Measurements from ENCODE around the gene RNF180.
"Not testable (repeated sequence)": the region's sequence is repeated elsewhere in the genome, so short reads cannot be mapped to it uniquely, and the experiment has no call there.

RNF180 gene

GRCh38 chr5:64273276-64273675, 107.6 kb downstream of the RNF180 start:
- peaks cover 4% of the 10 kb centered on the region for H3K4me1 ChIP-seq (ENCODE audit: control insufficient read depth, insufficient read depth, low read length, poor library complexity, severe bottlenecking)
- H3K27ac ChIP-seq (ENCODE audit: low read depth, low read length, severe bottlenecking), result no peak overlapping the region
- no peaks in the 10 kb centered on the region for H3K9me3 ChIP-seq (ENCODE audit: control insufficient read depth, low read length)
- 46 to 50% methylated on average over 1 of the region's 1 CpG for WGBS, 2 experiments (ENCODE audit: insufficient coverage in 2 of 2)
- no peaks in the 10 kb centered on the region for H3K36me3 ChIP-seq (ENCODE audit: control insufficient read depth, insufficient read depth, low read length)
- no peak overlapping the region for H3K4me3 ChIP-seq (ENCODE audit: extremely low read depth, insufficient read depth, low read length, poor library complexity, severe bottlenecking)

- WGBS, 2 experiments (ENCODE audit: insufficient coverage in 2 of 2), result 87 to 90% methylated on average over 6 to 7 of the region's 8 CpGs
- no peaks in the 10 kb centered on the region for H3K4me1 ChIP-seq (ENCODE audit: control insufficient read depth, insufficient read depth, low read length, poor library complexity, severe bottlenecking)
Measured at GRCh38 chr5:64285188-64286130, 119.8 kb downstream of the RNF180 start.

GRCh38 chr5:64286381-64286780, 120.7 kb downstream of the RNF180 start:
- H3K4me3 ChIP-seq (ENCODE audit: extremely low read depth, insufficient read depth, low read length, poor library complexity, severe bottlenecking), result no peak overlapping the region
- H3K36me3 ChIP-seq (ENCODE audit: control insufficient read depth, insufficient read depth, low read length), result no peaks in the 10 kb centered on the region
- H3K4me1 ChIP-seq (ENCODE audit: control insufficient read depth, insufficient read depth, low read length, poor library complexity, severe bottlenecking), result no peaks in the 10 kb centered on the region
- 60% methylated on average over 1 of the region's 1 CpG; no CpG with 5 or more reads in 1 of the 2 experiments for WGBS, 2 experiments (ENCODE audit: insufficient coverage in 2 of 2)
- H3K9me3 ChIP-seq (ENCODE audit: control insufficient read depth, low read length), result no peaks in the 10 kb centered on the region
- no peak overlapping the region for H3K27ac ChIP-seq (ENCODE audit: low read depth, low read length, severe bottlenecking)

More at GRCh38 chr5:64285188-64286130, 119.8 kb downstream of the RNF180 start:
- Histone ChIP-seq H3K27ac (ENCODE audit: low read depth, low read length, severe bottlenecking) (no peak overlapping the region), H3K9me3 (ENCODE audit: control insufficient read depth, low read length) (peaks cover 4% of the 10 kb centered on the region), H3K36me3 (ENCODE audit: control insufficient read depth, insufficient read depth, low read length) (no peaks in the 10 kb centered on the region), H3K4me3 (ENCODE audit: extremely low read depth, insufficient read depth, low read length, poor library complexity, severe bottlenecking) (no peak overlapping the region)

- not testable (repeated sequence) for H3K4me3 ChIP-seq (ENCODE audit: extremely low read depth, insufficient read depth, low read length, poor library complexity, severe bottlenecking); H3K36me3 ChIP-seq (ENCODE audit: control insufficient read depth, insufficient read depth, low read length); H3K27ac ChIP-seq (ENCODE audit: low read depth, low read length, severe bottlenecking); H3K9me3 ChIP-seq (ENCODE audit: control insufficient read depth, low read length)
- 82 to 88% methylated on average over 1 of the region's 2 CpGs for whole genome bisulfite sequencing, 2 experiments (ENCODE audit: insufficient coverage in 2 of 2)
- peaks cover 18% of the 10 kb centered on the region for H3K4me1 ChIP-seq (ENCODE audit: control insufficient read depth, insufficient read depth, low read length, poor library complexity, severe bottlenecking)
Measured at GRCh38 chr5:64288496-64288895, 122.9 kb downstream of the RNF180 start.

GRCh38 chr5:64292611-64293215, 127.1 kb downstream of the RNF180 start:
- WGBS, 2 experiments (ENCODE audit: insufficient coverage in 2 of 2), result 80 to 100% methylated on average over 1 to 2 of the region's 3 CpGs
- Histone ChIP-seq H3K4me3 (ENCODE audit: extremely low read depth, insufficient read depth, low read length, poor library complexity, severe bottlenecking) (no peak overlapping the region), H3K4me1 (ENCODE audit: control insufficient read depth, insufficient read depth, low read length, poor library complexity, severe bottlenecking) (peaks cover 18% of the 10 kb centered on the region), H3K9me3 (ENCODE audit: control insufficient read depth, low read length) (no peaks in the 10 kb centered on the region), H3K27ac (ENCODE audit: low read depth, low read length, severe bottlenecking) (peak overlapping the region; percentile 52), H3K36me3 (ENCODE audit: control insufficient read depth, insufficient read depth, low read length) (no peaks in the 10 kb centered on the region)

GRCh38 chr5:64295101-64295500, 129.5 kb downstream of the RNF180 start:
- Histone ChIP-seq H3K4me3 (ENCODE audit: extremely low read depth, insufficient read depth, low read length, poor library complexity, severe bottlenecking) (no peak overlapping the region), H3K9me3 (ENCODE audit: control insufficient read depth, low read length) (no peaks in the 10 kb centered on the region), H3K4me1 (ENCODE audit: control insufficient read depth, insufficient read depth, low read length, poor library complexity, severe bottlenecking) (peaks cover 18% of the 10 kb centered on the region), H3K36me3 (ENCODE audit: control insufficient read depth, insufficient read depth, low read length) (no peaks in the 10 kb centered on the region), H3K27ac (ENCODE audit: low read depth, low read length, severe bottlenecking) (no peak overlapping the region)
- WGBS, 2 experiments (ENCODE audit: insufficient coverage in 2 of 2), result 57 to 100% methylated on average over 1 of the region's 1 CpG

- WGBS, 2 experiments (ENCODE audit: insufficient coverage in 2 of 2), result 67 to 90% methylated on average over 1 of the region's 1 CpG
- H3K9me3 ChIP-seq (ENCODE audit: control insufficient read depth, low read length), result no peaks in the 10 kb centered on the region
Measured at GRCh38 chr5:64298586-64298985, 132.9 kb downstream of the RNF180 start.

GRCh38 chr5:64299805-64300204, 134.2 kb downstream of the RNF180 start:
- WGBS, 2 experiments (ENCODE audit: insufficient coverage in 2 of 2), result 80 to 84% methylated on average over 1 to 2 of the region's 2 CpGs
- H3K9me3 ChIP-seq (ENCODE audit: control insufficient read depth, low read length), result no peaks in the 10 kb centered on the region
- H3K4me1 ChIP-seq (ENCODE audit: control insufficient read depth, insufficient read depth, low read length, poor library complexity, severe bottlenecking), result no peaks in the 10 kb centered on the region
- H3K4me3 ChIP-seq (ENCODE audit: extremely low read depth, insufficient read depth, low read length, poor library complexity, severe bottlenecking), result no peak overlapping the region
- H3K36me3 ChIP-seq (ENCODE audit: control insufficient read depth, insufficient read depth, low read length), result no peaks in the 10 kb centered on the region
- H3K27ac ChIP-seq (ENCODE audit: low read depth, low read length, severe bottlenecking), result no peak overlapping the region

More at GRCh38 chr5:64298586-64298985, 132.9 kb downstream of the RNF180 start:
- no peak overlapping the region for H3K4me3 ChIP-seq (ENCODE audit: extremely low read depth, insufficient read depth, low read length, poor library complexity, severe bottlenecking)
- H3K4me1 ChIP-seq (ENCODE audit: control insufficient read depth, insufficient read depth, low read length, poor library complexity, severe bottlenecking), result no peaks in the 10 kb centered on the region
- no peaks in the 10 kb centered on the region for H3K36me3 ChIP-seq (ENCODE audit: control insufficient read depth, insufficient read depth, low read length)
- no peak overlapping the region for H3K27ac ChIP-seq (ENCODE audit: low read depth, low read length, severe bottlenecking)

GRCh38 chr5:64301566-64301965, 135.9 kb downstream of the RNF180 start:
- H3K4me3 ChIP-seq (ENCODE audit: extremely low read depth, insufficient read depth, low read length, poor library complexity, severe bottlenecking), result no peak overlapping the region

GRCh38 chr5:64308135-64308534, 142.5 kb downstream of the RNF180 start:
- Histone ChIP-seq H3K9me3 (ENCODE audit: control insufficient read depth, low read length) (no peaks in the 10 kb centered on the region), H3K4me1 (ENCODE audit: control insufficient read depth, insufficient read depth, low read length, poor library complexity, severe bottlenecking) (peaks cover 2% of the 10 kb centered on the region), H3K36me3 (ENCODE audit: control insufficient read depth, insufficient read depth, low read length) (no peaks in the 10 kb centered on the region), H3K4me3 (ENCODE audit: extremely low read depth, insufficient read depth, low read length, poor library complexity, severe bottlenecking) (no peak overlapping the region), H3K27ac (ENCODE audit: low read depth, low read length, severe bottlenecking) (no peak overlapping the region)
- 88% methylated on average over 1 of the region's 1 CpG; no CpG with 5 or more reads in 1 of the 2 experiments for WGBS, 2 experiments (ENCODE audit: insufficient coverage in 2 of 2)

More at GRCh38 chr5:64301566-64301965, 135.9 kb downstream of the RNF180 start:
- Histone ChIP-seq H3K36me3 (ENCODE audit: control insufficient read depth, insufficient read depth, low read length) (no peaks in the 10 kb centered on the region), H3K4me1 (ENCODE audit: control insufficient read depth, insufficient read depth, low read length, poor library complexity, severe bottlenecking) (peaks cover 2% of the 10 kb centered on the region), H3K27ac (ENCODE audit: low read depth, low read length, severe bottlenecking) (no peak overlapping the region), H3K9me3 (ENCODE audit: control insufficient read depth, low read length) (no peaks in the 10 kb centered on the region)

GRCh38 chr5:64312491-64312890, 146.8 kb downstream of the RNF180 start:
- Histone ChIP-seq H3K4me1 (ENCODE audit: control insufficient read depth, insufficient read depth, low read length, poor library complexity, severe bottlenecking) (no peaks in the 10 kb centered on the region), H3K4me3 (ENCODE audit: extremely low read depth, insufficient read depth, low read length, poor library complexity, severe bottlenecking) (no peak overlapping the region), H3K27ac (ENCODE audit: low read depth, low read length, severe bottlenecking) (no peak overlapping the region), H3K9me3 (ENCODE audit: control insufficient read depth, low read length) (no peaks in the 10 kb centered on the region), H3K36me3 (ENCODE audit: control insufficient read depth, insufficient read depth, low read length) (no peaks in the 10 kb centered on the region)
- no CpG with 5 or more reads among the region's 4 CpGs for WGBS, 2 experiments (ENCODE audit: insufficient coverage in 2 of 2)

Data from mesodermal cell (in vitro differentiated cells).